Stimulated activated CD4-positive, alpha-beta T cell treated with anti-CD3 and anti-CD28 coated beads, Interleukin-1b, Interleukin-23, amount 100 ng/mL, for 48 hours (primary cell): ENCODE data around the gene ZNF497.
"Not testable (repeated sequence)": the region's sequence is repeated elsewhere in the genome, so short reads cannot be mapped to it uniquely, and the experiment has no call there.

ENCODE experiments used
- DNase-seq: peaks from one replicate; pipeline ENCODE4 v3.0.0-alpha.2; 2020

ZNF497 gene

GRCh38 chr19:58362272-58362994 lies at the start of gene ZNF497:
Gene ZNF497, minus strand, starts transcription at chr19:58362751. Its CDS starts 5,116 bp downstream, at chr19:58357635.
- DNase-seq: peak; percentile 97

- no peak for DNase-seq
Observed at GRCh38 chr19:58409010-58409790, 46.6 kb upstream of the ZNF497 start.

- DNase-seq: peak; percentile 94
Observed at GRCh38 chr19:58408152-58409009, 45.8 kb upstream of the ZNF497 start, which contains the start of gene ZNF584. Gene ZNF584, plus strand, starts transcription at chr19:58408649. Its CDS starts 499 bp downstream, at chr19:58409148.

- DNase-seq: no peak
Observed at GRCh38 chr19:58407658-58408151, 45.2 kb upstream of the ZNF497 start.

- no peak for DNase-seq
Observed at GRCh38 chr19:58406818-58407657, 44.5 kb upstream of the ZNF497 start.

- DNase-seq: not testable (repeated sequence)
Observed at GRCh38 chr19:58403920-58404478, 41.4 kb upstream of the ZNF497 start.

- DNase-seq: no peak
Observed at GRCh38 chr19:58401840-58402421, 39.4 kb upstream of the ZNF497 start.

- DNase-seq: peak; percentile 99
Observed at GRCh38 chr19:58400916-58401839, 38.6 kb upstream of the ZNF497 start.

- no peak for DNase-seq
Observed at GRCh38 chr19:58400316-58400915, 37.9 kb upstream of the ZNF497 start.

- DNase-seq: no peak
Observed at GRCh38 chr19:58399903-58400302, 37.4 kb upstream of the ZNF497 start.

GRCh38 chr19:58398545-58398944 lies 36.0 kb upstream of the ZNF497 start:
- DNase-seq: no peak

GRCh38 chr19:58398087-58398486 lies 35.5 kb upstream of the ZNF497 start:
- DNase-seq: no peak

- DNase-seq: no peak
Observed at GRCh38 chr19:58397533-58398037, 35.0 kb upstream of the ZNF497 start.

GRCh38 chr19:58396691-58397532 lies 34.4 kb upstream of the ZNF497 start:
- DNase-seq: no peak

GRCh38 chr19:58395979-58396627 lies 33.6 kb upstream of the ZNF497 start:
- no peak for DNase-seq

- DNase-seq: no peak
Observed at GRCh38 chr19:58395220-58395978, 32.8 kb upstream of the ZNF497 start, which contains the start of gene RNF225. Gene RNF225, plus strand, starts transcription at chr19:58395656. Its CDS starts 434 bp downstream, at chr19:58396090.

GRCh38 chr19:58394821-58395219 lies 32.3 kb upstream of the ZNF497 start:
- no peak for DNase-seq
